Loucy (cell line): ENCODE measurements around the gene CRYBG3.

Experiments used
- H2AFZ ChIP-seq: fragments of 200-600 bp; sonication (generic); 2 replicates; pipeline ENCODE4 v1.6.0; 2016; ENCODE audit warnings: antibody characterized with exemption, mild to moderate bottlenecking, low read length, moderate library complexity
- H3F3A ChIP-seq: fragments of 200-600 bp; 2 replicates; pipeline ENCODE4 v1.6.0; 2016; ENCODE audit warnings: antibody characterized with exemption, low read depth, mild to moderate bottlenecking
- H3K27me3 ChIP-seq: fragments of 200-600 bp; sonication (generic); 2 replicates; pipeline ENCODE4 v1.6.1; 2014; ENCODE audit warnings: low read length, mild to moderate bottlenecking; ENCODE audit not compliant: insufficient read depth, poor library complexity, severe bottlenecking
- H3K36me3 ChIP-seq: fragments of 200-600 bp; sonication (generic); 2 replicates; pipeline ENCODE4 v1.6.1; 2016; ENCODE audit warnings: low read length; ENCODE audit not compliant: insufficient read depth
- H3K4me1 ChIP-seq: fragments of 200-600 bp; sonication (generic); 2 replicates; pipeline ENCODE4 v1.5.1; 2014; ENCODE audit warnings: low read length, mild to moderate bottlenecking; ENCODE audit not compliant: insufficient read depth, poor library complexity, severe bottlenecking
- H3K4me2 ChIP-seq: fragments of 200-600 bp; sonication (generic); 2 replicates; pipeline ENCODE4 v1.6.0; 2014; ENCODE audit warnings: antibody characterized with exemption, low read length, low read depth, mild to moderate bottlenecking; ENCODE audit not compliant: poor library complexity, severe bottlenecking
- H3K4me3 ChIP-seq: fragments of 200-600 bp; sonication (generic); 2 replicates; pipeline ENCODE4 v1.5.1; 2014; ENCODE audit warnings: low read length, mild to moderate bottlenecking, mixed read lengths; ENCODE audit not compliant: poor library complexity, severe bottlenecking
- H3K79me2 ChIP-seq: fragments of 200-600 bp; sonication (generic); 2 replicates; pipeline ENCODE4 v1.6.1; 2014; ENCODE audit warnings: low read length; ENCODE audit not compliant: insufficient read depth
- H3K9ac ChIP-seq: fragments of 200-600 bp; sonication (generic); 2 replicates; pipeline ENCODE4 v1.6.0; 2014; ENCODE audit warnings: mild to moderate bottlenecking, low read depth, low read length, moderate library complexity; ENCODE audit not compliant: poor library complexity, severe bottlenecking
- H3K9me2 ChIP-seq: fragments of 200-600 bp; sonication (generic); replicated peaks from 2 replicates; pipeline ENCODE4 v1.6.1; 2016; ENCODE audit warnings: low read depth, low read length, mixed read lengths
- H3K9me3 ChIP-seq: fragments of 200-600 bp; sonication (generic); 2 replicates; pipeline ENCODE4 v1.6.1; 2014; ENCODE audit warnings: mild to moderate bottlenecking, antibody characterized with exemption, low read length, low read depth; ENCODE audit not compliant: insufficient read depth
- H4K20me1 ChIP-seq: fragments of 200-600 bp; sonication (generic); 2 replicates; pipeline ENCODE4 v1.6.0; 2014; ENCODE audit warnings: antibody characterized with exemption, low read length, mild to moderate bottlenecking; ENCODE audit not compliant: insufficient read depth, poor library complexity, severe bottlenecking
- CTCF ChIP-seq: fragments of 200-600 bp; sonication (generic); conservative IDR thresholded peaks from 2 replicates; pipeline ENCODE4 v1.5.1; 2014; ENCODE audit warnings: mild to moderate bottlenecking, antibody characterized with exemption, low read length
- EZH2phosphoT487 ChIP-seq: fragments of 200-600 bp; IDR thresholded peaks from 2 replicates; pipeline ENCODE4 v1.6.1; 2018; ENCODE audit warnings: antibody characterized with exemption, mild to moderate bottlenecking, moderate library complexity, borderline replicate concordance

Gene CRYBG3

DNA sequence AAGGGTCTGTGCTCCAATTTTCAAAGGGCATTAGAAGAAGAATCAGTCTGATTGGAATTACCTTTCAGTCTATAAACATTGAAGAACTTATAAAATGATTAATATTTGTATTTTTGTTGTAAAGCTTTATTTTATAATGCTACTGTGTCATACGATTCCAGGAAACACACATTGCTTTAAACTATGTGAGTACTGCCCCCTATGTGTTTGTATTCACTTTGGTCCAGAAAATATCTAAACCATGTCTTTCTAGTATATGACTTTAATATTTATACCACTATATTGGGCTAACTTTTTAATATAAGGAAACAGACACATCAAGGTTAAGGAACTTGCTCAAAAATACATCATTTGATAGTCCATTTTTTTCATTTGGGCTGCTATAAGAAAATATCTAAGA lies 153.7 kb downstream of the CRYBG3 start:
- Histone ChIP-seq H3K27me3 (no peaks in the 10 kb centered on the region), H3K4me2 (peak overlapping the region; percentile 8), H3K79me2 (peaks cover 12% of the 10 kb centered on the region; the same call in 1 of the 2 replicates), H3K4me1 (peaks cover 25% of the 10 kb centered on the region), H3K9me2 (no peaks in the 10 kb centered on the region), H3K4me3 (no peak overlapping the region), H3K36me3 (no peaks in the 10 kb centered on the region), H3K9ac (no peak overlapping the region), H4K20me1 (peaks cover 5% of the 10 kb centered on the region), H2AFZ (0 out of 2 replicates have a peak overlapping the region, but pooled peaks have one; percentile 54), H3K9me3 (no peaks in the 10 kb centered on the region), H3F3A (no peaks in the 10 kb centered on the region)
- TF ChIP-seq EZH2phosphoT487 (no peak), CTCF (peak; percentile 56)

DNA sequence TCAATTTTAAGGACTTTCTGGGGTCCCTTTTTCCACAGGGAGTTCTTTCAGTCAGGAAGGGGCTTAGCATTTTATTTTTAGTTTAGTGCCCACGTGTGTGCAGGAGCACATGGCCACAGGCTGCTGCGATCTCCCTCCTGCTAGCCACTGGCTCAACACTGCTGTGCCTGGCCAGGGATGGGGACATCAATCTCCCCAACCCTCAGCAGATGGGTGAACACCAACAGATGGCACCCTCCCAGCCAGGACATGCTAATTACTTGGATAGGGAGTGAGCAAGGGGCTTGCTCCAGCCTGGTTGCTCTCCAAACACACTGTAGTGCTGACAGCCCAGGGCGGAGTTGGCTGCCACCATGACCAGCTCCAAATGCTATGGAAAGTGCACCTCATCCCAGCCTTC lies 157.8 kb downstream of the CRYBG3 start:
- H3K9me3 ChIP-seq = no peaks in the 10 kb centered on the region
- TF ChIP-seq EZH2phosphoT487 (no peak), CTCF (no peak)
- H3K4me1 ChIP-seq = peaks cover 6% of the 10 kb centered on the region
- H4K20me1 ChIP-seq = no peaks in the 10 kb centered on the region
- no peaks in the 10 kb centered on the region for H3K9me2 ChIP-seq
- no peak overlapping the region for H2AFZ ChIP-seq
- H3K36me3 ChIP-seq = no peaks in the 10 kb centered on the region
- no peak overlapping the region for H3K9ac ChIP-seq
- no peaks in the 10 kb centered on the region for H3K79me2 ChIP-seq
- H3K4me2 ChIP-seq = no peak overlapping the region
- no peak overlapping the region for H3K4me3 ChIP-seq
- no peaks in the 10 kb centered on the region for H3K27me3 ChIP-seq
- H3F3A ChIP-seq = no peaks in the 10 kb centered on the region

DNA sequence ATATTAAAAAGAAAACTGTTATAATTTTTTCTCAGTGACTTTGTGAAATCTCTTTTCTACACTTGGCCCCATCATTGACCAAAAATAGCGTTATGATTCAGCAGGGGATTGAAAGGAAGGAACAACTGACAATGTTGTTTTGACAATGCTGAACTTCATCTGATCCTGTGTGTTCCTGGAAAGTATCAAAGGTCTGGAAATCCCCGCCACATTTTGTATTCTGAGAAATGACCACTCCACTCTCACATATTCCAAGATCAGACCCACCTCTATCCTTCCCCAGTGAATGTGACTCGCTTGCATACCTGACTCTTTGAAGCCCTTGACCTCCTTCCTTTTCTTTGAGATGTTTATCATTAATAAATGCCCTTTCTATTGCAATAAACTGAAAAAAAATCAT lies 160.1 kb downstream of the CRYBG3 start:
- H3K9me3 ChIP-seq = no peaks in the 10 kb centered on the region
- no peak overlapping the region for H2AFZ ChIP-seq
- no peak overlapping the region for H3K4me2 ChIP-seq
- no peaks in the 10 kb centered on the region for H4K20me1 ChIP-seq
- no peaks in the 10 kb centered on the region for H3K4me1 ChIP-seq
- H3K27me3 ChIP-seq = no peaks in the 10 kb centered on the region
- TF ChIP-seq CTCF = no peak
- H3K79me2 ChIP-seq = no peaks in the 10 kb centered on the region
- H3K4me3 ChIP-seq = no peak overlapping the region
- no peak overlapping the region for H3K9ac ChIP-seq
- no peaks in the 10 kb centered on the region for H3F3A ChIP-seq
- H3K9me2 ChIP-seq = no peaks in the 10 kb centered on the region
- H3K36me3 ChIP-seq = no peaks in the 10 kb centered on the region
